Pons (tissue), 1 donor: ENCODE data around the gene ANKRD34C.

ENCODE experiments used
- DNase-seq: peaks from one replicate; pipeline ENCODE4 v3.0.0-alpha.2; 2016; ENCODE audit warnings: low spot score

The ANKRD34C gene

DNA sequence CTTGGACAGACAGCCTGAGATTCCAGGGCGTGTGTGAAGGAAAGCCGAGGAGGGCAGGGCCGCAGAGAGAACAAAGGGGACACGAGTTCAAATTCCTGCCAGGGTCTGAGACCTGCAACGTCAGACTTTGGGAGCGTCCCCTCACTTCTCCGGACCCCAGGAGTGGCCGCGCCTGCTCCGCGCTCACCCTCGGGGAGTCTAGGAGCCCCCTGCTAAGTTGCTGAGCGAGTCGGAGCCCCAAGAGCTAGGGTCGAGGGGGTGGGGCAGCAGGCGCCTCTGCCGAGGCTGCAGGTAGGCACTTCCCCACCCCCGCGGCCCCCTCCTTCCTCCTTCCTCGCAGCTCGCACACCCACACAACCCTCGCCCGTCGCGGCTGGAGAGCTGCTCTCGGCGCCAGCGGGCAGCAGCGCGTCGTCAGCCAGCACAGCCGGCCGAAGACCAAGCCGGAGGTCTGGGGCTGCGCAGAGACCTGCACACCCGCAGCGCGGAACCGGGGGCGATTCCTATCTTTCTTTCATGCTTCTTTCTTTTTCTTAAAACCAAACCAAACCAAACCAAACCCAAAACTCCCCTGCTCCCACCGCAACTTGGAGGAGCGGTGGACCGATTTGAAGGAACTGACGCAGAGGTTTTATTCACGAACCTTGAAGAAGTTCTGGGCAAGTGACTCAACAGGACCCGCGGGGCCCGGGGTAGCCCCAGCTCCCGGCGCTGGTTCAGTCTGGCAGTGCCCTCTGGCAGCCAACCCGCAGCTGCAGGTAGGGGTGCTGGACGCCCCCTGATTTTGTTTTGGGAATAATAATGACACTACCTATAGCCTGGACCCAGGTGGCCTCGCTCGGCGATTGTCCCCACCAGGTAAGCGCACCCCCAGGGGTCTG lies at the start of gene ANKRD34C:
Gene ANKRD34C, plus strand, starts transcription at position 352 of the 881 bp plus-strand sequence. CDS start 10,563 bp downstream, outside the sequence.
- DNase-seq: no peak

GRCh38 chr15:79233236-79233635 lies 49.3 kb upstream of the ANKRD34C start:
- no peak for DNase-seq

- no peak for DNase-seq
Measured at GRCh38 chr15:79240036-79240435, 42.5 kb upstream of the ANKRD34C start.

DNA sequence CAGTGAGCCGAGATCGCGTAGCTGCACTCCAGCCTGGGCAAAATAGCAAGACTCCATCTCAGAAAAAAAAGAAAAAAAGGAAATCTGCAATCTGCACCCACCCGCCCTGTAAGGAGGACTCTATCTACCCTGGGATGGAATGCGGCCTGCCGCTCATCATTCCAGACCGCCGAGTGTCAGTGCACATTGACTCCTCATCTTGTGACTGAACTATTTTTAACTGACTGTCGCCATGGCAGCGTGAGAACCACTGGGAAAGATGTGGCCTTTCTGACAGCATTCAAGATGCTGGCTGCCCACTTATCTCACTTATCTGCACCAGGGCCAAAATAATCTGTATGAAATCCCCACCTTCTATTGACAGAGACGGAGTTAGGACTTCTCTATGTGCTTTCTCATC lies 38.8 kb upstream of the ANKRD34C start:
- no peak for DNase-seq

- no peak for DNase-seq
Measured at GRCh38 chr15:79244876-79245275, 37.6 kb upstream of the ANKRD34C start.

DNA sequence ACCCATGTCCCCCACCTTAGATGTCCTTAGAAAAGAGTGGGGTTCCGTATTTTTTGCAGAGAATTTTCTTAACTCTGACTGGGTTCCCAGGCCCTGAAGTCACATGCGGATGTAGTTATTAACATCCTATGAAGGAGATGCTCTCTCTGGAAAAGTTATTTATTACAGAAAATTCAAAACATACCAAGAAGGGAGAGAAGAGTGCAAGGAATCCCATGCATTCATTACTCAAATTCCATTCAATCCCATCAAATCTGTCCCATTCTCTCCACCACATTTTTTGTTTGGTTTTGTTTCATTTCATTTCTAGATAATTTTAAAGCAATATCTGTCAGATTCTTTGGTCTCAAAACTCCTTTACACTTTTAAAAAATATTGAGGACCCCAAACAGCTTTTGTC lies 34.3 kb upstream of the ANKRD34C start:
- no peak for DNase-seq

GRCh38 chr15:79257454-79257853 lies 25.1 kb upstream of the ANKRD34C start:
- no peak for DNase-seq

- no peak for DNase-seq
Measured at GRCh38 chr15:79261836-79262235, 20.7 kb upstream of the ANKRD34C start.

DNA sequence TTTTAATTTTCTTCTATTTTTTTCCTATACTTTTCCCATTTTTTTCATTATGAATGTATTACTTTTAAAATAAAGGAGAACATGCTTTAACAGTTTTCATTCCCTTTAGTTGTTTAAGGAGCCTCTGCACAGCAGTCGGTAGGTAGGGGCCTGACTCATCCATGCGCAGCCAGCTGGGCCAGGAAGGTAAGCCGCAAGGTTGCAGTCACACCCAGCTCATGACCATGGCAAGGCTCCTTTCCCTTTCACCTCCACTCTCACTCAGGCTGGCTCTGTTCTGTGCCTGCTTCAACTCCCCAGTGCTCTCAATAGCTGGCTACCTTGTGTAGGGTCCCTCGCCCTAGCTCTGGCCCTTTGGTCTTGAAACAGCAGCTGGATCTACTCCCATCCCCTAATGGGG lies 17.4 kb upstream of the ANKRD34C start:
- DNase-seq: no peak

DNA sequence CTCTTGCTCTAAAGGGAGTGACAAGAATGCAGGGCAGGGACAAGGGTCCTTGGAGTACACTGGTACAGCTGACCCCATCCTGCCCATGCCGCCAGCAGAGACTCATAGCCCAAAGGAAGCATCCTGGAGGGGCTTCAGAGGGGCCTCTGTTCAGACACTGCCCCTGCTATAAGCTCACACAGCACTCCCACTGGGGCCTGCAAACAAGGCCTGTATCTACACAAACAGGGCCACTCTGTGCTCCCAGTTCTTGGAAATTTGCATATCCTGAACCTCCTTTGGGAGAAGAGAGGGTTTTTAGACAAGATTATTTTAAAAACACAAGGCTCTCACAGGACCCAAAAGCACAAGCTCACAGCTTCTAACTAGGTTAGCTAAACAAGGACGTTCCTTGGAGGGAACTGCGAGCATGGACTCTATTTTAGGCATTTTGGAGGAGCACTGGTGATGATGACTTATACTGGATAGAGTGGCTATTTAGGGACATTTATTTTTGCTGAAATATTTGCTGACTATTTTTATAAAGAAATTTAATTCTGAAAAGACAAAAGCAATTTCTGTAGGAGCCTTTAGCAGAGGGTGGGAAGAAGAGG lies 16.4 kb upstream of the ANKRD34C start:
- DNase-seq: peak; percentile 7

DNA sequence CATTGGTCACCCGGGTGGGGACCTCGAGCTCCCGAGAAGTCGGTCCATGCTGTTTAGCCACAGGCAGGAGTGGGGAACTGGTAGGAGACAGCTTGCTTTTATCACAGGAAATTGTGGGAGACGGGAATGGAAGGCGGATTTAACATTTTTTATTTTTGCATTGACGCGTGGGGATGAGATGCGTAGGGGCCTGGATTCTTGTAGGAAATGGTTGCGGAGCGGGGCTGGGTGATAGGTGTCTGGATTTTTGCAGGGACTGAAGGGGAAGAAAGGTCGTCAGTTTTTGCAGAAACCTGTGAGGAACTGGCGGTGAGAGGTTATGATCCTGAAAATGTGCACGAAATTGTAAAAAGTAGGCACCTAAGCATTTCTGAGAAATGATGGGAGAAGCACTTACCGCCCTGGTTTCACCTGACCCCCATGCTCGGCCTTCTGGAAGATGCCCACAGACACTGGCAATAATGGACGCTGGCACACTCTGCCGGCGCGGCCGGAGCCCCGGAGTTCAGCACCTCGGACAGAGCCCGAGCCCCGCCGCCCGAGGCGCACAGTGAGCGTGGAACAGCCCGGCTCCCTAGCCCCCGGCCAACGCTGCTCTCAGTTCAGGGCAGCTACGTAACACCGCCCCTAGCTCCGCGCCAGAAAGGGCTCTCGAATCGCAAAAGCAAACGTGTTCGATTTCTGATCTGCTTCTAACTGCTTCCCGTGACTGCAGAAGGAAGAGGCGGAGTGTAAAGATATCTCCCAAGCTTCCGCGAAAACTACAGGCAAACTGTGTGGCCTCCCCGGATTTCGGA lies 928 bp downstream of the ANKRD34C start:
- DNase-seq: no peak

- DNase-seq: no peak
Measured at GRCh38 chr15:79290642-79291275, 8.2 kb downstream of the ANKRD34C start.

- no peak for DNase-seq
Measured at GRCh38 chr15:79292011-79292410, 9.5 kb downstream of the ANKRD34C start.

DNA sequence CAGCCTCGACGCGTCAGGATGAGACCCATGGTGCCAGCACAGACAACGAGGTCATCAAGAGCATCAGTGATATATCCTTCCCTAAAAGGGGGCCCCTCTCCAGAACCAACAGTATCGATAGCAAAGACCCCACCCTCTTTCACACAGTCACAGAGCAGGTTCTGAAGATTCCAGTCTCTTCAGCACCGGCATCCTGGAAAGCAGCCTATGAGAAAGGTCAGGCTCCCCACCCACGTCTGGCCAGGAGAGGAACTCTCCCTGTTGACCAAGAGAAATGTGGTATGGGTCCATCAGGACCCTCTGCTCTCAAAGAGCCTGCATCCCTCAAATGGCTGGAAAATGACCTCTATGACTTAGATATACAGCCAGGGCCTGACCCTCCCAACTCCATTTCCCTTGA lies 11.6 kb downstream of the ANKRD34C start:
- no peak for DNase-seq

DNA sequence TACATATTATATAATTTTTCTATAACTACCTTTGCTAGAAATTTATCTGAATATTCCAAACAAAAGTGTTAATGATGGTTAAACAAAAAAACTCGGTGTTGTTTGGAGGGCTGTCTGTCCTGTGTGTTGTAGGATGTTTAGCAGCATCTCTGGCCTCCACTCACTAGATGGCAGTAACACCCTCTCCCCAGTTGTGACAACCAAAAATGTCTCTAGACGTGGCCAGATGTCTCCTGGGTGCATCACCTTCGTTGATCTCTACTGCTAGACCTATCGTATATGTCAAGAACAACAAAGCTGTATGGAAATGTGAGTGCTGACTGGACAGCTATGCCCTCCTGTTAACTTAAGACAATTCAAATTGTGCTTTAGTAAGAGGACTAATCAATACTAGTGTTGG lies 14.1 kb downstream of the ANKRD34C start:
- no peak for DNase-seq

DNA sequence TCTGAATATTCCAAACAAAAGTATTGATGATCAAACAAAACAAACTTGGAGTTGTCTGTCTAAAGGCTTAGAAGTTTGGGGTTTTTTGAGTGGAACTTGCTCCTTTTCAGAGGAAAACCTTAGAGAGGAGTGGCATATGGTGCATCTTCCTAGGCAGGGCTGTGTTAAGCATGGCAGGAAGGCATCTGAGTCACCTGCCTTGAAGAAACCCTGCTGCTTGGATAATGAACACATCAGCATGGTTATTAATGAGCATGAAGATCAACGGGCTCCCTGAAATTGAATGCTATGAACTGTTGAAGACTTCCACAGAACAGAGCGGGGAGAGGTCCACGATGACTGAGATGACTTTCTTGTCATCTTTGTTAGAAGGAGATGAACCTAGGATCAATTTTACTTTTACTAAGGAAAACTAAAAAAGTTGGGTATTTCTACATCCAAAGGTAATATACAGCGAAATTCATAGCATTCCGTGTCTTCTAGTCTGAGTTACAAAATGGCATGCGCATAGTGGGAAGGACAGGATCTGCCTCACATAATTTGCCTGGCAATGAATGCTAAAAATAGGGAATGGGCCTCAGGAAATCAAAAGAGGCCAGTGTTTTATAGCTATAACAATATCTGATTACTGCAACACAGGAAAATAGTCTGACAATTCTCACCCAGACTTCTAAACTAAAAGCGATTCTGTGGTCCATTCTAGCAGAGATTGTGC lies 16.8 kb downstream of the ANKRD34C start:
- DNase-seq: no peak

DNA sequence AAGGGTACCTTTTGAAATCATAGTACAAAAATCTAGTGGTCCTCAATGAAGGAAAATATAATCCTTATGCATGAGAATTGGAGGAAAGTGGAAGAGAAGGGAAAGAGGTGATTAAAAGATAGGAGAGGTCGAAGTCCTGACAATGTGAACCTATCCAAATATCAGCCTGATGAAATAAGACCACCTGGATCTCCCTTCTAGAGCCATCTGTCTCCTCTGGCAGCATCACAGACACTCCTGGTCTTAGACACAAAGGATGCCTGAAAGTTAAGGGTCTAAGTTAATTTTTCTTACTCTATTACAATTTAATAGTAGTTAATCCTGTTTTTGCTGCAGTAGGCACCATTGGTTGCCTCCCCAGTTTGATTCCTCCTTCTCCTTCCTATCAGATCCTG lies 17.3 kb downstream of the ANKRD34C start:
- no peak for DNase-seq

- DNase-seq: no peak
Measured at GRCh38 chr15:79307251-79307650, 24.7 kb downstream of the ANKRD34C start.

GRCh38 chr15:79308874-79309273 lies 26.4 kb downstream of the ANKRD34C start:
- no peak for DNase-seq

- DNase-seq: no peak
Measured at GRCh38 chr15:79310612-79310984, 28.1 kb downstream of the ANKRD34C start.
